Measurements from ENCODE around the gene RAE1. TPM values are rescaled to one million over a fixed set of nuclear protein-coding genes. Genes with fewer than 3 reads are reported as not detected.

Gene RAE1
- total RNA-seq, 1 experiment from 2014 or later: 183 TPM

GRCh38 chr20:57321142-57321541 is 29.9 kb upstream of the RAE1 start:
- BruUV-seq (replicated peaks): no TSS peak
- H3K9ac ChIP-seq (ENCODE audit: low read length): no peak overlapping the region
- peaks cover 47% of the 10 kb centered on the region for H3K27me3 ChIP-seq (ENCODE audit: low read length)
- no peaks in the 10 kb centered on the region for H3F3A ChIP-seq (ENCODE audit: low read length, unreplicated experiment)
- H3K79me2 ChIP-seq (ENCODE audit: low read length): no peaks in the 10 kb centered on the region
- CTCF ChIA-PET: no interaction called here
- DNase-seq (no peak), ATAC-seq (no peak)
- peaks cover 2% of the 10 kb centered on the region for H3K4me1 ChIP-seq (ENCODE audit: insufficient read depth, low read length)
- TF ChIP-seq CTCF (conservative IDR thresholded peaks at IDR 0.05; ENCODE audit: low read depth, low read length) (no peak), EZH2phosphoT487 (IDR thresholded peaks at IDR 0.05; ENCODE audit: borderline replicate concordance, low read length) (no peak), EZH2 (IDR thresholded peaks at IDR 0.05; ENCODE audit: low read length, unreplicated experiment) (no peak)
- H3K36me3 ChIP-seq (ENCODE audit: low read depth, low read length): no peaks in the 10 kb centered on the region
- POLR2A ChIA-PET (ENCODE audit: unreplicated experiment): no interaction called here
- H4K20me1 ChIP-seq (ENCODE audit: low read length): no peaks in the 10 kb centered on the region
- no peak overlapping the region for H3K27ac ChIP-seq (ENCODE audit: low read length)
- H3K9me3 ChIP-seq (ENCODE audit: low read length): no peaks in the 10 kb centered on the region
- H3K4me2 ChIP-seq (ENCODE audit: low read length): no peak overlapping the region
- H2AFZ ChIP-seq (ENCODE audit: low read length): no peak overlapping the region
- no peaks in the 10 kb centered on the region for H3K9me2 ChIP-seq (replicated peaks; ENCODE audit: low read length)
- H3K4me3 ChIP-seq (ENCODE audit: low read length): no peak overlapping the region
- intact Hi-C loops (cut with micrococcal nuclease): no loop called here

- CTCF ChIA-PET: interaction anchor here (0.7 kb wide), 1 partner anchor 13 kb away, joined by 3 read pairs; no protein-coding TSS in a partner anchor
- BruUV-seq (replicated peaks): no TSS peak
Observed at GRCh38 chr20:57322476-57322875, 28.6 kb upstream of the RAE1 start.

More at GRCh38 chr20:57322476-57322875, 28.6 kb upstream of the RAE1 start:
- H4K20me1 ChIP-seq (ENCODE audit: low read length): no peaks in the 10 kb centered on the region
- ATAC-seq: no peak
- H3K4me2 ChIP-seq (ENCODE audit: low read length): no peak overlapping the region
- intact Hi-C loops (cut with micrococcal nuclease): no loop called here
- H3K79me2 ChIP-seq (ENCODE audit: low read length): no peaks in the 10 kb centered on the region
- H3K27me3 ChIP-seq (ENCODE audit: low read length): peaks cover 47% of the 10 kb centered on the region
- POLR2A ChIA-PET (ENCODE audit: unreplicated experiment): no interaction called here
- H3K9me2 ChIP-seq (replicated peaks; ENCODE audit: low read length): no peaks in the 10 kb centered on the region
- peaks cover 15% of the 10 kb centered on the region for H3K4me1 ChIP-seq (ENCODE audit: insufficient read depth, low read length)
- no peaks in the 10 kb centered on the region for H3F3A ChIP-seq (ENCODE audit: low read length, unreplicated experiment)
- H3K36me3 ChIP-seq (ENCODE audit: low read depth, low read length): no peaks in the 10 kb centered on the region
- no peak overlapping the region for H3K27ac ChIP-seq (ENCODE audit: low read length)
- no peak overlapping the region for H2AFZ ChIP-seq (ENCODE audit: low read length)
- no peak overlapping the region for H3K9ac ChIP-seq (ENCODE audit: low read length)
- no peak for DNase-seq
- TF ChIP-seq CTCF (conservative IDR thresholded peaks at IDR 0.05; ENCODE audit: low read depth, low read length) (no peak), EZH2 (IDR thresholded peaks at IDR 0.05; ENCODE audit: low read length, unreplicated experiment) (no peak), EZH2phosphoT487 (IDR thresholded peaks at IDR 0.05; ENCODE audit: borderline replicate concordance, low read length) (no peak)
- H3K4me3 ChIP-seq (ENCODE audit: low read length): no peak overlapping the region
- no peaks in the 10 kb centered on the region for H3K9me3 ChIP-seq (ENCODE audit: low read length)

Data from PC-3 (cell line).